AG04449 (cell line): Measurements from ENCODE around the gene SLC5A7.

Experiments
- CTCF ChIA-PET: fragments of 350-600 bp; formaldehyde crosslinking; extraction: SDS; loops from one replicate; lab custom pipeline; 2021; ENCODE audit warnings: antibody characterized with exemption; lab: Yijun Ruan, JAX
- POLR2A ChIA-PET: fragments of 400-600, 350-600 bp; formaldehyde crosslinking; extraction: SDS; loops from one replicate; lab custom pipeline; 2020; ENCODE audit warnings: antibody characterized with exemption, inconsistent platforms; lab: Yijun Ruan, JAX
- DNase-seq: peaks from one replicate; pipeline ENCODE4 v3.0.0-alpha.2; 2010; ENCODE audit warnings: low read depth, low spot score
- H3K4me3 ChIP-seq: 2 replicates; pipeline ENCODE4 v1.5.1; 2011; ENCODE audit warnings: low read depth, mild to moderate bottlenecking, control low read depth, low read length
- CTCF ChIP-seq: IDR thresholded peaks from one replicate; pipeline ENCODE4 v1.5.1; 2011; ENCODE audit warnings: mild to moderate bottlenecking, moderate library complexity, low read length, control low read depth, inconsistent platforms; ENCODE audit not compliant: insufficient read depth; ENCODE audit errors: missing control alignments

Gene SLC5A7

GRCh38 chr2:108023776-108024175 lies 37.5 kb downstream of the SLC5A7 start:
- no peak for DNase-seq
- no peak overlapping the region for H3K4me3 ChIP-seq
- TF ChIP-seq CTCF, result no peak
- POLR2A ChIA-PET, result no interaction called here
- CTCF ChIA-PET, result no interaction called here

GRCh38 chr2:108026092-108026794 lies 39.9 kb downstream of the SLC5A7 start:
- CTCF ChIA-PET, result interaction anchor here (0.6 kb wide), 1 partner anchor 1698 kb away, joined by 3 read pairs; no protein-coding TSS in a partner anchor
- H3K4me3 ChIP-seq, result no peak overlapping the region
- TF ChIP-seq CTCF, result no peak
- no peak for DNase-seq
- POLR2A ChIA-PET, result no interaction called here

GRCh38 chr2:108029496-108029895 lies 43.2 kb downstream of the SLC5A7 start:
- no peak overlapping the region for H3K4me3 ChIP-seq
- DNase-seq, result no peak
- CTCF ChIA-PET, result no interaction called here
- TF ChIP-seq CTCF, result no peak
- POLR2A ChIA-PET, result no interaction called here

GRCh38 chr2:108029912-108030311 lies 43.6 kb downstream of the SLC5A7 start:
- no peak for DNase-seq
- ChIA-PET CTCF (no interaction called here), POLR2A (no interaction called here)
- H3K4me3 ChIP-seq, result no peak overlapping the region
- TF ChIP-seq CTCF, result no peak

GRCh38 chr2:108031471-108031941 lies 45.2 kb downstream of the SLC5A7 start:
- ChIA-PET POLR2A (no interaction called here), CTCF (no interaction called here)
- H3K4me3 ChIP-seq, result no peak overlapping the region
- TF ChIP-seq CTCF, result no peak
- DNase-seq, result no peak

GRCh38 chr2:108034843-108035242 lies 48.5 kb downstream of the SLC5A7 start:
- no peak for TF ChIP-seq CTCF
- ChIA-PET CTCF (no interaction called here), POLR2A (no interaction called here)
- H3K4me3 ChIP-seq, result no peak overlapping the region
- DNase-seq, result no peak
